Panc1 (cell line): Measurements from ENCODE around the gene CIAO2B. TPM values are rescaled to one million over a fixed set of nuclear protein-coding genes. Genes with fewer than 3 reads are reported as not detected.

Experiments
- ATAC-seq: fragments of 200-7000 bp; cut with Tn5 transposase; 2 replicates; pipeline ENCODE4 v1.9.1; 2020; ENCODE audit warnings: mild to moderate bottlenecking, moderate library complexity
- BruUV-seq: library from RNA; stranded (reverse); fragments of 400-500 nt; replicated peaks from 2 replicates; lab custom pipeline; 2021; lab: Mats Ljungman, UMichigan
- CTCF ChIA-PET: fragments of 300-600 bp; sonication (Branson Sonifier 250); formaldehyde crosslinking; loops from one replicate; lab custom pipeline; 2022; ENCODE audit warnings: antibody characterized with exemption; lab: Charles Lee
- POLR2A ChIA-PET: fragments of 300-600 bp; sonication (Branson Sonifier 250); formaldehyde crosslinking; loops from one replicate; lab custom pipeline; 2022; ENCODE audit warnings: antibody characterized with exemption; lab: Charles Lee
- DNase-seq: peaks from one replicate; pipeline ENCODE4 v3.0.0-alpha.2; 2010; ENCODE audit warnings: low read depth, low spot score
- H3K27ac ChIP-seq: 2 replicates; pipeline ENCODE4 v1.5.1; 2011; ENCODE audit warnings: mild to moderate bottlenecking, low read length, inconsistent platforms
- H3K27me3 ChIP-seq: fragments of 200-500 bp; sonication (Bioruptor generic); 2 replicates; pipeline ENCODE4 v1.6.0; 2014; ENCODE audit warnings: low read length, inconsistent platforms; ENCODE audit not compliant: control insufficient read depth, insufficient read depth
- H3K36me3 ChIP-seq: fragments of 200-500 bp; sonication (Bioruptor generic); 2 replicates; pipeline ENCODE4 v1.5.1; 2014; ENCODE audit warnings: inconsistent platforms, mild to moderate bottlenecking, low read length, moderate library complexity; ENCODE audit not compliant: control insufficient read depth, insufficient read depth
- H3K4me1 ChIP-seq: 2 replicates; pipeline ENCODE4 v1.5.1; 2011; ENCODE audit warnings: inconsistent platforms, mild to moderate bottlenecking, low read length, moderate library complexity; ENCODE audit not compliant: control insufficient read depth, insufficient read depth
- H3K4me3 ChIP-seq, 2 experiments: 2 replicates each; pipeline ENCODE4 v1.5.1; 2011 to 2012; ENCODE audit warnings: low read depth in 2 of 2, low read length in 2 of 2, mild to moderate bottlenecking in 2 of 2, inconsistent platforms in 1 of 2, moderate library complexity in 1 of 2
- H3K9me3 ChIP-seq: fragments of 200-500 bp; sonication (Bioruptor generic); 2 replicates; pipeline ENCODE4 v1.5.1; 2014; ENCODE audit warnings: low read depth, mild to moderate bottlenecking, inconsistent platforms, low read length, moderate library complexity; ENCODE audit not compliant: control insufficient read depth, insufficient read depth
- POLR2AphosphoS5 ChIP-seq: IDR thresholded peaks from 2 replicates; pipeline ENCODE4 v1.6.1; 2012; ENCODE audit warnings: mild to moderate bottlenecking, low read depth, low read length, moderate library complexity
- REST ChIP-seq, 2 experiments: IDR thresholded peaks; 2 replicates each; pipeline ENCODE4 v1.6.1; 2011 to 2012; ENCODE audit warnings: low read depth in 2 of 2, control low read depth in 1 of 2, low read length in 1 of 2, mild to moderate bottlenecking in 1 of 2, moderate library complexity in 1 of 2; ENCODE audit not compliant: insufficient read depth in 1 of 2
- SIN3A ChIP-seq: IDR thresholded peaks from 2 replicates; pipeline ENCODE4 v1.6.1; 2012; ENCODE audit warnings: low read depth, mild to moderate bottlenecking, low read length, moderate library complexity, borderline replicate concordance; ENCODE audit not compliant: insufficient read depth
- TCF7L2 ChIP-seq: IDR thresholded peaks from 2 replicates; pipeline ENCODE4 v1.6.1; 2011; ENCODE audit warnings: mild to moderate bottlenecking, low read depth, low read length, inconsistent platforms
- in situ Hi-C: cut with HindIII; loops from 2 replicates; pipeline ENCODE4 v1.10.0; 2016; ENCODE audit warnings: low sequenced_read_pairs, low pct_unique_long_range_greater_than_20kb
- intact Hi-C: fragments of 100-400 bp; cut with micrococcal nuclease; formaldehyde crosslinking; loops from one replicate; pipeline ENCODE4 v1.10.0; 2022; ENCODE audit not compliant: unreplicated experiment
- total RNA-seq: library from RNA; stranded (reverse); gene quantifications from one replicate; pipeline ENCODE4 v1.2.1, GENCODE V29; 2021; ENCODE audit not compliant: unreplicated experiment
- TF ChIP-seq, protein P1 (sequence below): fragments of 450-650 bp; IDR thresholded peaks from 2 replicates; pipeline ENCODE4 v1.5.1; 2017; ENCODE audit warnings: mild to moderate bottlenecking

Gene CIAO2B
- total RNA-seq, 1 experiment from 2014 or later: 96.6 TPM

DNA sequence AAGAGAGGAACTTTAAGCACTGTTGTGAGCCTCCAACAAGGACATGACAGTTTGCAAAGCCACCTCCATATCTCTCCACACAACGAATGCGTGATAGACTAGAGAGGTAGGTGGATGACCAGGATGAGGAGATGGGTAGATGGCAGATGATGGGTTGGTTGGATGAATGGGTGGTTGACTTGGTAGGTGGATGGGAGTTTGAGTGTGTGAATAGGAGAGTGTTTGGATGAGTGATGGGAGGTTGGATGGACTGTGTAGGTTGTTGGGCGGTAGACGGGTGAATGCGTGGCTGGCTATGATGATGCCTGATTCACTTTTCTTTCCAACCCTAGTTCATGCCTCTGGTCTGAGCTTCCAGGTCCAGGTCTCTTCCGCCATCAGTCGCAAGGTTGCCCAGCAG lies 19.7 kb downstream of the CIAO2B start:
- Histone ChIP-seq H3K4me3 (no peak overlapping the region), H3K36me3 (no peaks in the 10 kb centered on the region), H3K27me3 (no peaks in the 10 kb centered on the region), H3K9me3 (no peaks in the 10 kb centered on the region), H3K27ac (no peak overlapping the region), H3K4me1 (no peaks in the 10 kb centered on the region)
- in situ Hi-C loops: no loop called here
- ChIA-PET CTCF (no interaction called here), POLR2A (no interaction called here)
- BruUV-seq: no TSS peak
- no peak for ATAC-seq
- no peak for TF ChIP-seq POLR2AphosphoS5
- TF ChIP-seq, protein P1, sequence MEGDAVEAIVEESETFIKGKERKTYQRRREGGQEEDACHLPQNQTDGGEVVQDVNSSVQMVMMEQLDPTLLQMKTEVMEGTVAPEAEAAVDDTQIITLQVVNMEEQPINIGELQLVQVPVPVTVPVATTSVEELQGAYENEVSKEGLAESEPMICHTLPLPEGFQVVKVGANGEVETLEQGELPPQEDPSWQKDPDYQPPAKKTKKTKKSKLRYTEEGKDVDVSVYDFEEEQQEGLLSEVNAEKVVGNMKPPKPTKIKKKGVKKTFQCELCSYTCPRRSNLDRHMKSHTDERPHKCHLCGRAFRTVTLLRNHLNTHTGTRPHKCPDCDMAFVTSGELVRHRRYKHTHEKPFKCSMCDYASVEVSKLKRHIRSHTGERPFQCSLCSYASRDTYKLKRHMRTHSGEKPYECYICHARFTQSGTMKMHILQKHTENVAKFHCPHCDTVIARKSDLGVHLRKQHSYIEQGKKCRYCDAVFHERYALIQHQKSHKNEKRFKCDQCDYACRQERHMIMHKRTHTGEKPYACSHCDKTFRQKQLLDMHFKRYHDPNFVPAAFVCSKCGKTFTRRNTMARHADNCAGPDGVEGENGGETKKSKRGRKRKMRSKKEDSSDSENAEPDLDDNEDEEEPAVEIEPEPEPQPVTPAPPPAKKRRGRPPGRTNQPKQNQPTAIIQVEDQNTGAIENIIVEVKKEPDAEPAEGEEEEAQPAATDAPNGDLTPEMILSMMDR: no peak
- TF ChIP-seq SIN3A: no peak
- no peak for TF ChIP-seq TCF7L2
- DNase-seq: no peak
- intact Hi-C loops: no loop called here

DNA sequence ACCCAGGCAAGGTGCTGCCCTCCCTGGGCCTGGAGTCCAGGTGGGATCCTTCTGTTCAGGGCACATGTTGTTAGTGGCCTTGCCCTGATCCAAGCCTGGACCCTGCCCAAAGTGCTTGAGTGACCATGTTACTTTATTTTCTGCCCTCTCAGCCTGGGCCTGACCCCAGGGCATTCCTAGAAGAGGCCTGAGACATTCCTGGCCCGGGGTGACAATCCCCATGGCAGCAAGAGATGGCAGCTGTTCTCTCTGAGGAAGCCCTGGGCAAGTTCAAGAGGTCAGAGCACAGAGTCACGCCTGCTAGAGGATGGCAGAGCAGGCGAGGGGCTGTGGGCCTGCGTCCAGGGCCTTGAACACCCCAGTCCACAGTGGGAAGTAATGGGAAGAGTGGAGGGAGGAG lies 20.5 kb downstream of the CIAO2B start:
- POLR2A ChIA-PET: no interaction called here
- no peaks in the 10 kb centered on the region for H3K36me3 ChIP-seq
- CTCF ChIA-PET: no interaction called here
- no peak overlapping the region for H3K4me3 ChIP-seq
- no peak for DNase-seq
- TF ChIP-seq, protein P1: no peak
- no peak for TF ChIP-seq REST (IDR thresholded peaks at IDR 0.05; ENCODE audit: insufficient read depth in 1 of 2, low read depth in 2 of 2, low read length in 1 of 2)
- TF ChIP-seq SIN3A: no peak
- no peak for TF ChIP-seq POLR2AphosphoS5
- TF ChIP-seq TCF7L2: no peak
- H3K27me3 ChIP-seq: no peaks in the 10 kb centered on the region
- intact Hi-C loops: no loop called here
- no TSS peak for BruUV-seq
- no peaks in the 10 kb centered on the region for H3K9me3 ChIP-seq
- no peaks in the 10 kb centered on the region for H3K4me1 ChIP-seq
- in situ Hi-C loops: no loop called here
- ATAC-seq: no peak
- no peak overlapping the region for H3K27ac ChIP-seq
